Sigmoid colon (tissue), 7 donors: ENCODE measurements around the gene MRPL2. TPM values are rescaled to one million over a fixed set of nuclear protein-coding genes. Genes with fewer than 3 reads are reported as not detected.
"Not testable (repeated sequence)": the region's sequence is repeated elsewhere in the genome, so short reads cannot be mapped to it uniquely, and the experiment has no call there.

Experiments
- DNase-seq: peaks from one replicate; pipeline ENCODE4 v3.0.0-alpha.2; 2019
- H3K27ac ChIP-seq, 4 donors: fragments of 200-600 bp; sonication (generic); one replicate each; pipeline ENCODE4 v1.5.1; 2016 to 2019; ENCODE audit warnings: mild to moderate bottlenecking in 1 of 4
- H3K27me3 ChIP-seq, 3 donors: fragments of 200-600 bp; sonication (generic); one replicate each; pipeline ENCODE4 v1.5.1; 2019; ENCODE audit warnings: mild to moderate bottlenecking in 1 of 3
- H3K36me3 ChIP-seq, 4 donors: fragments of 200-600 bp; sonication (generic); one replicate each; pipeline ENCODE4 v1.5.1; 2016 to 2019
- H3K4me1 ChIP-seq, 4 donors: fragments of 200-600 bp; sonication (generic); one replicate each; pipeline ENCODE4 v1.5.1; 2017 to 2019
- H3K4me3 ChIP-seq, 4 donors: fragments of 200-600 bp; sonication (generic); one replicate each; pipeline ENCODE4 v1.5.1; 2017 to 2019; ENCODE audit warnings: mild to moderate bottlenecking in 2 of 4, moderate library complexity in 1 of 4
- H3K9me3 ChIP-seq, 4 donors: fragments of 200-600 bp in 3 of 4; sonication (generic) in 3 of 4; one replicate each; pipeline versions ENCODE4 v1.5.1 to v1.6.1; 2013 to 2019
- CTCF ChIP-seq, 4 experiments: fragments of 450-650 bp in 3 of 4; fragments of 200-600 bp in 1 of 4; IDR thresholded peaks; one replicate each; pipeline ENCODE4 v1.5.1; 2016 to 2019; ENCODE audit warnings: antibody characterized with exemption in 4 of 4, mild to moderate bottlenecking in 3 of 4, moderate library complexity in 2 of 4
- EP300 ChIP-seq, 4 donors: sonication (generic); formaldehyde crosslinking; IDR thresholded peaks; one replicate each; pipeline ENCODE4 v1.6.1; 2017; ENCODE audit warnings: antibody characterized with exemption in 4 of 4
- POLR2A ChIP-seq, 2 donors: fragments of 450-650 bp; IDR thresholded peaks; one replicate each; pipeline ENCODE4 v1.6.1; 2016; ENCODE audit warnings: antibody characterized with exemption in 2 of 2, mild to moderate bottlenecking in 2 of 2, moderate library complexity in 2 of 2
- POLR2AphosphoS5 ChIP-seq, 4 donors: sonication (generic); formaldehyde crosslinking; IDR thresholded peaks; one replicate each; pipeline ENCODE4 v1.6.1; 2017; ENCODE audit warnings: antibody characterized with exemption in 4 of 4
- WGBS, 2 donors: extraction: QIAGEN DNeasy Blood & Tissue Kit; methylation state at CpG; one replicate each; pipeline ENCODE4 v1.1.7; 2013; 5-methylcytosine and 5-hydroxymethylcytosine counted together
- intact Hi-C: fragments of 100-400 bp; cut with DNase I; formaldehyde crosslinking; loops from one replicate; pipeline ENCODE4 v1.15.1; 2023
- polyA plus RNA-seq, 3 donors: library from polyadenylated mRNA; stranded (reverse); fragments of 200-250 nt; gene quantifications; one replicate each; pipeline ENCODE4 v1.2.3, GENCODE V29; 2013
- total RNA-seq, 4 donors: library from RNA; depleted of rRNA; stranded (reverse); fragments of >200 nt; gene quantifications; one replicate each; pipeline ENCODE4 v1.1.0, GENCODE V29; 2016
- donor health status: healthy with polysubstance abuse.
- donor health status: Bipolar disorder and iron deficiency.
- donor health status: healthy.

MRPL2 gene
- total and polyA plus RNA-seq, 7 donors = 14.1 to 70.2 (median 25.7) TPM

GRCh38 chr6:43050981-43051380, 8.3 kb downstream of the MRPL2 start:
- H3K36me3 ChIP-seq = peaks cover 3 to 51% (median 10%) of the 10 kb centered on the region in 4 donors
- TF ChIP-seq EP300 (IDR thresholded peaks at IDR 0.05) = no peak
- TF ChIP-seq POLR2AphosphoS5 (IDR thresholded peaks at IDR 0.05) = no peak
- no peak for TF ChIP-seq CTCF (IDR thresholded peaks at IDR 0.05)
- no peak for TF ChIP-seq POLR2A (IDR thresholded peaks at IDR 0.05)

GRCh38 chr6:43047998-43048397, 11.2 kb downstream of the MRPL2 start:
- Histone ChIP-seq H3K4me1 (peaks cover 0 to 8% (median 1%) of the 10 kb centered on the region in 4 donors), H3K36me3 (peaks cover 0 to 67% (median 13%) of the 10 kb centered on the region in 4 donors), H3K9me3 (no peaks in the 10 kb centered on the region), H3K4me3 (no peak overlapping the region), H3K27ac (no peak overlapping the region), H3K27me3 (no peaks in the 10 kb centered on the region)
- intact Hi-C loops = no loop called here
- TF ChIP-seq POLR2A (IDR thresholded peaks at IDR 0.05) (no peak), CTCF (IDR thresholded peaks at IDR 0.05) (no peak), POLR2AphosphoS5 (IDR thresholded peaks at IDR 0.05) (no peak), EP300 (IDR thresholded peaks at IDR 0.05) (no peak)
- WGBS, 2 donors = 94 to 95% methylated on average over 7 of the region's 7 CpGs
- DNase-seq = no peak

More at GRCh38 chr6:43050981-43051380, 8.3 kb downstream of the MRPL2 start:
- intact Hi-C loops = loop anchor here (5.0 kb wide), 1 partner anchor 91 kb away; no protein-coding TSS in a partner anchor
- Histone ChIP-seq H3K27ac (no peak overlapping the region), H3K4me1 (peaks cover 0 to 17% (median 11%) of the 10 kb centered on the region in 4 donors), H3K4me3 (no peak overlapping the region), H3K27me3 (no peaks in the 10 kb centered on the region), H3K9me3 (no peaks in the 10 kb centered on the region)
- WGBS, 2 donors = 96 to 97% methylated on average over 17 of the region's 17 CpGs
- no peak for DNase-seq

GRCh38 chr6:43045371-43045930, 13.8 kb downstream of the MRPL2 start:
- intact Hi-C loops = no loop called here
- DNase-seq = no peak
- 93 to 95% methylated on average over 11 of the region's 11 CpGs for WGBS, 2 donors

GRCh38 chr6:43043310-43043709, 15.9 kb downstream of the MRPL2 start:
- no peak overlapping the region for H3K27ac ChIP-seq
- H3K9me3 ChIP-seq = no peaks in the 10 kb centered on the region
- peaks cover under 1 to 79% (median 14%) of the 10 kb centered on the region in 4 donors for H3K36me3 ChIP-seq
- H3K4me3 ChIP-seq = no peak overlapping the region
- TF ChIP-seq POLR2AphosphoS5 (IDR thresholded peaks at IDR 0.05) (no peak), POLR2A (IDR thresholded peaks at IDR 0.05) (no peak), CTCF (IDR thresholded peaks at IDR 0.05) (no peak), EP300 (IDR thresholded peaks at IDR 0.05) (no peak)
- DNase-seq = no peak
- 94% methylated on average over 9 of the region's 9 CpGs for WGBS, 2 donors
- intact Hi-C loops = no loop called here
- no peaks in the 10 kb centered on the region for H3K27me3 ChIP-seq
- H3K4me1 ChIP-seq = no peaks in the 10 kb centered on the region

More at GRCh38 chr6:43045371-43045930, 13.8 kb downstream of the MRPL2 start:
- Histone ChIP-seq H3K27ac (no peak overlapping the region), H3K4me1 (no peaks in the 10 kb centered on the region), H3K27me3 (no peaks in the 10 kb centered on the region), H3K9me3 (no peaks in the 10 kb centered on the region), H3K36me3 (peaks cover 0 to 80% (median 17%) of the 10 kb centered on the region in 4 donors), H3K4me3 (no peak overlapping the region)
- no peak for TF ChIP-seq POLR2AphosphoS5 (IDR thresholded peaks at IDR 0.05)
- no peak for TF ChIP-seq EP300 (IDR thresholded peaks at IDR 0.05)

- DNase-seq, H3K4me3 ChIP-seq: not testable (repeated sequence)
- peaks cover 14 to 81% (median 25%) of the 10 kb centered on the region in 4 donors for H3K36me3 ChIP-seq
These were observed 17.8 kb downstream of the MRPL2 start for GRCh38 chr6:43041475-43041874.

More at GRCh38 chr6:43041475-43041874, 17.8 kb downstream of the MRPL2 start:
- 92 to 97% methylated on average over 8 of the region's 8 CpGs for WGBS, 2 donors
- H3K9me3 ChIP-seq, H3K4me1 ChIP-seq, intact Hi-C loops, H3K27me3 ChIP-seq, H3K27ac ChIP-seq: not testable (repeated sequence)
